K562 treated with DMSO at 1 percent for 48 hours (cell line): Measurements from ENCODE around the gene SUMF1. TPM values are rescaled to one million over a fixed set of nuclear protein-coding genes. Genes with fewer than 3 reads are reported as not detected.

Experiments used
- total RNA-seq: library from RNA; unstranded; fragments of 300-600 nt; gene quantifications from 2 replicates; pipeline ENCODE4 v1.2.3, GENCODE V29; 2022; ENCODE audit warnings: low replicate concordance; ENCODE audit errors: extremely low read depth

The SUMF1 gene
- not detected in 2 replicates for total RNA-seq

DNA sequence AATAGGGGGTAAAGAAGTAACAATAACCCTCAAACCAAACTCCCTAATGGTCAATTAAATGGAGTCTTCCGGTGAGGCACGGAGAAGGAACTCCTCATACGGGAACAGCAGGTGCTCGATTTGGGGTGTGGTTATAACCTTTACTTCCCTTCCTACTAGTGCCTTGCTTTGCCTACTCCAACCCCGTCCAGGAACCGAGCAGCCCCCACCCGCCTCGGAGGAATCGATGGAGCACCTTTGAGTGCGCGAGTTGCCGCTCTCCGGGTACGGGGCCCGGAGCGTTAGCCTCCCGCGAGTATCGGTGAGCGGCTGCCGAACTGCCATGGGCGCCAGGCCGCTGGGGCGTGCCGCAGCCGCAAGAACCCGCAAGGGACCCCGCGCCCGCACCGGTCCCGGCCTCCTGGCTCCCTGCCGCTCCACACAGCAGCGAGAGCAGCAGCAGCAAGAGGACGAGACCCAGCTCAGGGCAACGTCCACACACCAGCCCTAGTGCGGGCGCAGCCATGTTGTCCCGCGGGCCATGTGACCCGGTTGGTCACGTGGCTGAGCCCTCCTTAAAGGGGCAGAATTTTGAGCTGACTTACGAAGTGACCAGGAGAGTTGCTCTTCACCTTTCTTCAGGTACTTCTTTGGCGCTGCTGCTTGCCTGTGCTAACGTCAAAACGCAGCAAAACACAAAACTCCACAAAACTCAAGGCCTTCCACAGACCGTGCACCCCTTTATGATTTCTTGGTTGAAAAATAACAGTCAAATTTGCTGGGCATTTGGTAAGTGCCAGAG is at the start of gene SUMF1:
TSS of gene SUMF1 (minus strand) at position 529 of the 781 bp plus-strand sequence. CDS start at position 505, 24 bp downstream.

DNA sequence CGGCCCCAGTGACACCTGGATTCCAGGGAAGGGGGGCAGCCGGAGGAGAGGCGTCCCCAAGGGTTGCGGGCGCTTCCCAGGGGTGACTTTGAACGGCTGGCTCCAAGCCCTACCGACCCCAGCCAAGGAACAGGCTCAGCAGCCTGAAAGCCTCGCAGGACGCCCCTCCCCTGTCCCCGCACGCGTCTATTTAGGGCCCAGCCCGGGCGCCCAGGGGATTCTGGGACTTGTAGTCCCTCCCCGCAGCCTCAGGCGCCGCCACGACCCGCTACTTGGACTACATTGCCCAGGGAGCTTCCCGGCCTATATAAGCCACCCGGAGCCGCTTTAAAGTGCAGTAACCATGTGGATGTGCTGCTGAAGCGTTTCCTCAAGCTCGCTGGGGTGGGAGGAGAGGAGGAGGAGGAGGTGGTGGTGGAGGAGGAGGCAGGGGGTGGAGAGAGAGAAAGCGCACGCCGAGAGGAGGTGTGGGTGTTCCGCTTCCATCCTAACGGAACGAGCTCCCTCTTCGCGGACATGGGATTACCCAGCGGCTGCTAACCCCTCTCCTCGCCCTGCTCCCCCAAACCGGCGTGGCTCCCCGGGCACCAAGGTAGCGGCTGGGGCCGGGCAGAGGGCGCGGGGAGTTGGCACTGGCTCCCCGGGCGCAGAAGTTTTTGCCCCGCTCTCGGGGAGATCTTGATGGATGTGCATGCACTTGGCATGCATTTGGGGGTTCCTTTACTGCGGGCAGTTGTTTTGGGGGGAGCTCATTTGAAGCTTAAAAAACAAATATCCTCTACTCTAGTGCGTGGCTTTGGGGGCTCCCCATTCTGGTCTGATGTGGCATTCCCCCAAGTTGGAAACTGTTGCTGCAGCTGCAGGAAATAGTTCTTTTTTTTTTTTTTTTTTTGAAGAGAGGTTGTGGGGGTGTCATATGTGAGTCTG is 26.2 kb upstream of the SUMF1 start, which contains the start of gene ITPR1:
TSS of gene ITPR1 (plus strand) at position 335 of the 927 bp plus-strand sequence. CDS start 23,144 bp downstream, outside the sequence.

Other genes with a start within 250 kb of the SUMF1 start
- not detected in 2 replicates for gene SETMAR, start 163.9 kb downstream of the SUMF1 start, total RNA-seq
- not detected in 2 replicates for gene ITPR1, start 26.1 kb upstream of the SUMF1 start, total RNA-seq